ENCODE data around the gene ISLR.

ISLR gene

GRCh38 chr15:74174219-74174957, 878 bp downstream of the ISLR start:
- DNase-seq, result peak; percentile 66

GRCh38 chr15:74174958-74175253, 1.4 kb downstream of the ISLR start:
- DNase-seq, result no peak

GRCh38 chr15:74175271-74176191, 2.0 kb downstream of the ISLR start:
- no peak for DNase-seq

GRCh38 chr15:74176262-74177214, 3.0 kb downstream of the ISLR start:
- DNase-seq, result peak; percentile 54

GRCh38 chr15:74178326-74179100, 5.0 kb downstream of the ISLR start:
- DNase-seq, result no peak

- no peak for DNase-seq
These were observed 5.8 kb downstream of the ISLR start for GRCh38 chr15:74179101-74179841.

- no peak for DNase-seq
These were observed 6.7 kb downstream of the ISLR start for GRCh38 chr15:74179983-74180880.

GRCh38 chr15:74180881-74181602, 7.5 kb downstream of the ISLR start:
- no peak for DNase-seq

GRCh38 chr15:74182131-74182530, 8.6 kb downstream of the ISLR start:
- no peak for DNase-seq

GRCh38 chr15:74184582-74185091, 11.1 kb downstream of the ISLR start:
- DNase-seq, result no peak

GRCh38 chr15:74185710-74186348, 12.3 kb downstream of the ISLR start:
- no peak for DNase-seq

- DNase-seq, result no peak
These were observed 14.7 kb downstream of the ISLR start for GRCh38 chr15:74188216-74188615.

GRCh38 chr15:74191798-74192197, 18.3 kb downstream of the ISLR start:
- DNase-seq, result peak; percentile 68

GRCh38 chr15:74192751-74193150, 19.2 kb downstream of the ISLR start:
- DNase-seq, result no peak

GRCh38 chr15:74193299-74193718, 19.8 kb downstream of the ISLR start:
- no peak for DNase-seq

GRCh38 chr15:74193905-74194304, 20.4 kb downstream of the ISLR start:
- DNase-seq, result no peak

- no peak for DNase-seq
These were observed 21.4 kb downstream of the ISLR start for GRCh38 chr15:74194572-74195559.

- DNase-seq, result peak; percentile 61
These were observed 22.7 kb downstream of the ISLR start for GRCh38 chr15:74196175-74196574.
